Activated CD4-positive, alpha-beta memory T cell treated with anti-CD3 and anti-CD28 coated beads for 36 hours (primary cell): ENCODE measurements around the gene ARHGAP32. TPM values are rescaled to one million over a fixed set of nuclear protein-coding genes. Genes with fewer than 3 reads are reported as not detected.
"Not testable (repeated sequence)": the region's sequence is repeated elsewhere in the genome, so short reads cannot be mapped to it uniquely, and the experiment has no call there.

Experiments used
- CTCF ChIA-PET: fragments of 350-600 bp; sonication (Branson Sonifier 250); formaldehyde crosslinking; loops from one replicate; lab custom pipeline; 2021; ENCODE audit warnings: antibody characterized with exemption, inconsistent platforms; lab: Charles Lee
- POLR2A ChIA-PET: fragments of 350-600 bp; sonication (Branson Sonifier 250); formaldehyde crosslinking; loops from one replicate; lab custom pipeline; 2021; ENCODE audit warnings: antibody characterized with exemption; lab: Charles Lee
- DNase-seq: peaks from one replicate; pipeline ENCODE4 v3.0.0-alpha.2; 2020
- H3K27ac Mint-ChIP-seq: one replicate; pipeline ENCODE4 v1.8.0; 2021; ENCODE audit warnings: mixed read lengths
- H3K27me3 Mint-ChIP-seq: one replicate; pipeline ENCODE4 v1.8.0; 2021; ENCODE audit warnings: mixed read lengths
- H3K36me3 Mint-ChIP-seq: one replicate; pipeline ENCODE4 v1.8.0; 2021; ENCODE audit warnings: mixed read lengths
- H3K4me1 Mint-ChIP-seq: one replicate; pipeline ENCODE4 v1.8.0; 2021; ENCODE audit warnings: low read depth, mixed read lengths
- H3K4me3 Mint-ChIP-seq: one replicate; pipeline ENCODE4 v1.8.0; 2021; ENCODE audit warnings: mild to moderate bottlenecking, mixed read lengths
- H3K9me3 Mint-ChIP-seq: one replicate; pipeline ENCODE4 v1.8.0; 2021; ENCODE audit warnings: mixed read lengths
- intact Hi-C: fragments of 100-400 bp; cut with micrococcal nuclease; formaldehyde crosslinking; loops from one replicate; pipeline ENCODE4 v1.15.1; 2023
- total RNA-seq, 2 experiments: library from RNA; stranded (reverse); gene quantifications; one replicate each; pipeline ENCODE4 v1.2.3, GENCODE V29; 2021

The ARHGAP32 gene
- total RNA-seq, 2 experiments from 2014 or later: 3.7 to 4.3 TPM

DNA sequence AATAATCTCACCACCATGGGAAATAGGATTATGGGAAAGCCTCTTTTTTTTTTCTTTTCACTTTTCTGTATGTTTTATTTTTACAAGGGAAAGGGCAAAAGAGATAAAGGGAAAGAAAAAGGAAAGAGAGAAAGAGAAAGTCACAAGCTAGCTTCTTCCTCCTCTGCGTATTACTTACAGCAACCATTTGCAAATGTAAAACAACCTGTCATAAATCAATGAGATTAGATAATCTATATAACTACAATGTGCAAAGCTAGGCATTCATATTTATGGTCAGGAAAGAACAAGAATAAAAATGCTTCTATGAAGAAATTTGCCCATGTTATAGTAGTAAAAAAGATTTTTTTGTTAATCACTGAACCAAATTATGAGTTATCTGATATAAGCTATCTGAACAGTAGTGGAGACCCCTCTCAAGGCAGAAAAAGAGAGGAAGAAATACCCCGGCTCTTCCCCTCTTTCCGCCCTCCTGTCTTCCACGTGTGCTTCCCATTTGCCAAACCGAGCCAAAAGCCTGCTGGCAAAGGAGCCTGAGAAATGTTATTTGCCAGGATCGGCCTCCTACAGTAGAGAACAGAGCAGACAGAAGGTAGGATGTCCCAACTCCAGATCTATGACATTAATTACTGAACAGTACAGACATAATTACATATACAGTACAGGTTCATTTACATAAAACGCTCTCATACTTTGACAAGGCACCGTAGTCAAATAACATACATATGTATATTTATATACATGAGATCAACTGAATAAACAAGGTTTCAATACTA lies 50.2 kb downstream of the ARHGAP32 start:
- CTCF ChIA-PET: no interaction called here
- intact Hi-C loops: no loop called here
- POLR2A ChIA-PET: no interaction called here
- Mint-ChIP-seq H3K36me3 (no peaks in the 10 kb centered on the region), H3K27ac (no peak overlapping the region), H3K27me3 (no peaks in the 10 kb centered on the region), H3K9me3 (no peaks in the 10 kb centered on the region), H3K4me1 (no peaks in the 10 kb centered on the region), H3K4me3 (no peak overlapping the region)
- no peak for DNase-seq

DNA sequence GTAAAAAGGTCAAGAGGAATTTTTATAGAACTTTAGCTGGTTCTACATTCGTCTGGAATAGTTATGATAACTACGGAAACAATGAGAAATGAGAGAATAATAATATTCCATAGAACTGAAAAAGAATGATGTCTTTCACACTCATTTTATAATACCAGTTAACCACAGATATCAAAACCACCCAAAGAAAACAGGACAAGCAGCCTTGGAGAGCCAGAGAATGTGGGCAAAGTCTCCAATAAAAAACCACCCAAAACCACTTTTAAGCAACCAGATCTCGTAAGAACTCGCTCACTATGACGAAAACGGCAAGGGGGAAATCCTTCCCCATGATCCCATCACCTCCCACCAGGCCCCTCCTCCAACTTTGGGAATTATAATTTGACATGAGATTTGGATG lies 60.8 kb downstream of the ARHGAP32 start:
- Mint-ChIP-seq H3K36me3 (no peaks in the 10 kb centered on the region), H3K4me3 (no peak overlapping the region), H3K4me1 (no peaks in the 10 kb centered on the region), H3K27ac (no peak overlapping the region), H3K27me3 (peaks cover 2% of the 10 kb centered on the region), H3K9me3 (no peaks in the 10 kb centered on the region)
- CTCF ChIA-PET: no interaction called here
- DNase-seq: no peak
- intact Hi-C loops: no loop called here
- POLR2A ChIA-PET: no interaction called here

DNA sequence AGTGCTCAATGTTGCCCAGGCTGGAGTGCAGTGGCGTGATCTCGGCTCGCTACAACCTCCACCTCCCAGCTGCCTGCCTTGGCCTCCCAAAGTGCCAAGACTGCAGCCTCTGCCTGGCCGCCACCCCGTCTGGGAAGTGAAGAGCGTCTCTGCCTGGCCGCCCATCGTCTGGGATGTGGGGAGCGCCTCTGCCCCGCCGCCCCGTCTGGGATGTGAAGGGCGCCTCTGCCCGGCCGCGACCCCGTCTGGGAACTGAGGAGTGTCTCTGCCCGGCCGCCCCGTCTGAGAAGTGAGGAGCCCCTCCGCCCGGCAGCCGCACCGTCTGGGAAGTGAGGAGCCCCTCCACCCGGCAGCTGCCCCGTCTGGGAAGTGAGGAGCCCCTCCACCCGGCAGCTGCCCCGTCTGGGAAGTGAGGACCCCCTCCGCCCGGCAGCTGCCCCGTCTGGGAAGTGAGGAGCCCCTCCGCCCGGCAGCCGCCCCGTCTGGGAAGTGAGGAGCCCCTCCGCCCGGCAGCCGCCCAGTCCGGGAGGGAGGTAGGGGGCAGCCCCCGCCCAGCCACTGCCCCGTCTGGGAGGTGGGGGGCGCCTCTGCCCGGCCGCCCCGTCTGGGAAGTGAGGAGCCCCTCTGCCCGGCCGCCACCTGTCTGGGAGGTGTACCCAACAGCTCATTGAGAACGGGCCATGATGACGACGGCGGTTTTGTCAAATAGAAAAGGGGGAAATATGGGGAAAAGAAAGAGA lies 63.1 kb downstream of the ARHGAP32 start:
- H3K27me3 Mint-ChIP-seq, H3K4me3 Mint-ChIP-seq, CTCF ChIA-PET, DNase-seq, H3K36me3 Mint-ChIP-seq, POLR2A ChIA-PET, H3K9me3 Mint-ChIP-seq, H3K4me1 Mint-ChIP-seq, H3K27ac Mint-ChIP-seq, intact Hi-C loops: not testable (repeated sequence)

DNA sequence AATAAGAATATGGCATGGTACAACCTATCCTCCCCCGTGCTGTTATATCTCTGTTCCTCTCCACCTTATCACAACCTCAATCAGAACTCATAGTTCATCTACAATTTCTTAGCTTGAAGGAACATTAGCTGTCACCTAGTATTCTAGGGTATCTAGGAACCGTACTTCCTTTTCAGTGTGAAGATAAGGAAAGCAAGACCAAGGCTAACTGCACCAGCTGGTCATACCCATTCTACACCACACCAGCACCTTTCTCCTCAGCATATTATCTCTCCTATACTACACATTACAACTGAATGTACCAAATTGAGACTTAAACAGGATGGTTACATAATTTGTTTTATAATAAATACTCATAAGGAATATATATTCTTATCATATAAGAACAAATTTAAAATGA lies 73.1 kb downstream of the ARHGAP32 start:
- CTCF ChIA-PET: interaction anchor here (0.7 to 2.7 kb wide), 5 partner anchors 12 to 631 kb away, joined by 3 to 63 read pairs (median 6); no protein-coding TSS in a partner anchor
- Mint-ChIP-seq H3K4me1 (no peaks in the 10 kb centered on the region), H3K9me3 (no peaks in the 10 kb centered on the region), H3K27me3 (no peaks in the 10 kb centered on the region), H3K4me3 (no peak overlapping the region), H3K36me3 (no peaks in the 10 kb centered on the region), H3K27ac (no peak overlapping the region)
- intact Hi-C loops: no loop called here
- no peak for DNase-seq
- POLR2A ChIA-PET: no interaction called here

DNA sequence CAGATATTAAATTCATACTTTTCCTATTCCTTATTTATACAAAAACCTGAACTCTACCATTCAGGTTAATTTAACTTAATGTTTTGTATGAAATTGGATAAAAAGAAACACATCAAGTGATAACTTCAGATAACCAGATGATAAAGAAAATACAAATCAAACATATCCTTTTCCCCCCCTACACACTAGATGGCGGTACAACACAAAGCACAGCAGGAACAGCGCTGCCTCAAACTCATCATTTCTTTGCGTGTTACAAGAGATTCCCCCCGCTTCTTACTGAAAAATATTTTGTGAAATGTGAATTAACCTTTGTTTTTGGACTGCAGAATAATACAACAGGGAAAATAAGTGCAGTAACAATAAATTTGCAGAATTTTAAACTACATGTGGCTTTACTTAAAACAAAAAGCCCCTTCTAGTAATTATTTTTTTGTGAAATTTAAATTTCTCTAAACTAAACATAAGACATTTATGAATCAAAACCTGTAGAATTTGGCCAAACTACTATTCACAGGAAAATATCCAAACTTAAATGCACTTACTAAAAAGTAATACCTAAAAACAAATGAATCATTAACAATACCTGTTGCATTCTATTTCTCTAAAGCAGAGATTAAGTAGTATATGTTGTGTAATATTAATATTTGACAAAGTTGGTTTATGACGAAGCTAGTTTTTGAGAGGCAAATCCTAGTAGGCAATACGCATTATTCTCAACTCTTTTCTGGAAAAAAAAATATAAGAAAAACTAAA lies 74.4 kb downstream of the ARHGAP32 start:
- Mint-ChIP-seq H3K4me1 (no peaks in the 10 kb centered on the region), H3K27me3 (no peaks in the 10 kb centered on the region), H3K36me3 (no peaks in the 10 kb centered on the region), H3K9me3 (no peaks in the 10 kb centered on the region), H3K4me3 (no peak overlapping the region), H3K27ac (no peak overlapping the region)
- CTCF ChIA-PET: interaction anchor here (0.7 to 2.7 kb wide), 9 partner anchors 11 to 1225 kb away, joined by 3 to 63 read pairs (median 3); no protein-coding TSS in a partner anchor
- peak; percentile 51 for DNase-seq
- intact Hi-C loops: loop anchor here (1.0 to 2.0 kb wide), 5 partner anchors 163 to 634 kb away; no protein-coding TSS in a partner anchor
- POLR2A ChIA-PET: no interaction called here

DNA sequence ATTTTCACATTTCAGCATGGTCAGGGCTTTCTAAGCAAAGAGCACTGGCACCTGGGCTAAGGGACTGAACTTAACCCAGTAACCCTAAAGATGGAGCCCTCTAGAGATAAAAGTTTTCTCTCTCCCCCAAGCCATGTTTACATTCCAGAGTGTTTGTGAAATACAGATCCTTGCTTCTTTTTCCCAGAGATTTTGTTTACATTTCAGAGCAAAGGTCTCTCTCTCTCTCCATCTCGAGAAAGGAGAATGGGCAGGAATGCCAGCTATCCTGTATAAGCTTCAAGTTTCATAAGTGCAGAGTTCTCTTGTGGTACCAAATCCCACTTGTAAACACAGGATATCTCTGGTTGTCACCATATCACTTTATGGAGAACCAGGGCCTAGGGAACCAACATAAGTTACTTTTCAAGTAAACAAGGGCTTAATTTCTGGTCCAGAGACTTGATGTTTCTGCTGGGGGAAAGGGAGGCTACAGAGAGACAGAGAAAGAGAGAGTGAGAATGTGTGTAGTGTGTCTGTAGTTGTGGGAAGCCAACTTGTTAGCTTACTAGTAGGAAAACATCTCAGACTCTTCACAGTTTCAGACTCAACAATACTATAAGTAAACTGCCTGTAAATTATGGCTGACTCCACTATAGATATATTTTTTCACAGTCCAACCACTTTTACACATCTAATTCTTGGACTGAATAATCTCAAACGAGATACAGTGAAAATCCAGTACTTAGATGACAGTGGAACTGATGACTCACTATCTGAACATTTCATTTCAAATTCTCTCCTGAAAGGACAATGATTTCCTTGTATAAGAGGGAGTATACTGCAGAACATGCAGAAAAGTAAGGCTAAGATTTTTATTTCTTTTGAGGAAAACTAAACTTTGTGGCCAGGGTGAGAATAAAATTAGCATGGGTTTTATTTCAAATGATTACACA lies 76.2 kb downstream of the ARHGAP32 start:
- no peak overlapping the region for H3K4me3 Mint-ChIP-seq
- H3K27ac Mint-ChIP-seq: no peak overlapping the region
- no peaks in the 10 kb centered on the region for H3K9me3 Mint-ChIP-seq
- no peaks in the 10 kb centered on the region for H3K4me1 Mint-ChIP-seq
- CTCF ChIA-PET: interaction anchor here (1.3 to 1.5 kb wide), 2 partner anchors 213 to 216 kb away, joined by 3 to 12 read pairs; no protein-coding TSS in a partner anchor
- POLR2A ChIA-PET: no interaction called here
- no peak for DNase-seq
- intact Hi-C loops: loop anchor here (2.0 kb wide), 2 partner anchors 165 to 231 kb away; no protein-coding TSS in a partner anchor
- H3K36me3 Mint-ChIP-seq: no peaks in the 10 kb centered on the region
- no peaks in the 10 kb centered on the region for H3K27me3 Mint-ChIP-seq

DNA sequence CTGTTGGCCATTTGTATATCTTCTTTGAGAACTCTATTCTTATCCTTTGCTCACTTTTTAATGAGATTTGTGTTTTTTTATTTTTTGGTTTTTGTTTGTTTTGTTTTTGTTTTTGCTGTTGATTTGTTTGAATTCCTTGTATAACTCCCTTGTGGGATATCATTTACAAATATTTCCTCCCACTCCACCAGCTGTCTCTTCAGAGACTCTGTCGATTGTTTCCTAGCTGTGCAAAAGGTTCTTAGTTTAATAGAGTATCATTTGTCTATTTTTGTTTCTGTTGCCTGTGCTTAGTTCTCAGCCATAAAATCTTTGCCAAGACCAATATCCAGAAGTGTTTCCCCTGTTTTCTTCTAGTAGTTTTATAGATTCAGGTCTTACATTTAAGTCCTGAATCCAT lies 82.4 kb downstream of the ARHGAP32 start:
- Mint-ChIP-seq H3K27ac (no peak overlapping the region), H3K9me3 (peaks cover 15% of the 10 kb centered on the region), H3K36me3 (no peaks in the 10 kb centered on the region), H3K27me3 (no peaks in the 10 kb centered on the region), H3K4me1 (no peaks in the 10 kb centered on the region), H3K4me3 (no peak overlapping the region)
- no peak for DNase-seq
- intact Hi-C loops: no loop called here
- ChIA-PET CTCF (no interaction called here), POLR2A (no interaction called here)

DNA sequence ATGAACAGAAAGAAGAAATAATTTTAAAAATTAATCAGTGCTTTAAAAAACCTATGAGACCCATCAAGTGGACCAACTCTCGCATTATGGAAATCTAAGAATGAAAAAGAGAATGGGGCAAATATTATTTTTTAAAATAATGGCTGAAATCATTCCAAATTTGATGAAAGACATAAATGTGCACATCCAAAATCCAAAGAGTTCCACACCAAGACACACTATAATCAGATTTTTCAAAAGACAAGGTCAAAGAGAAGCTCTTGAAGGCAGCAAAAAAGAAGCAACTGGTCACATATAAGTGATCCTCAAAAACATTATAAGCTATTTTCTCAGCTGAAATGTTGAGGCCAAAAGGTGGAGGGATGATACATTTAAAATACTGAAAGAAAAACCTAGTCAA lies 85.3 kb downstream of the ARHGAP32 start:
- Mint-ChIP-seq H3K4me1 (no peaks in the 10 kb centered on the region), H3K4me3 (no peak overlapping the region), H3K27ac (no peak overlapping the region), H3K36me3 (peaks cover 4% of the 10 kb centered on the region), H3K9me3 (peaks cover 20% of the 10 kb centered on the region), H3K27me3 (no peaks in the 10 kb centered on the region)
- CTCF ChIA-PET: interaction anchor here (1.8 kb wide), 1 partner anchor 11 kb away, joined by 8 read pairs; no protein-coding TSS in a partner anchor
- DNase-seq: no peak
- POLR2A ChIA-PET: no interaction called here
- intact Hi-C loops: no loop called here

DNA sequence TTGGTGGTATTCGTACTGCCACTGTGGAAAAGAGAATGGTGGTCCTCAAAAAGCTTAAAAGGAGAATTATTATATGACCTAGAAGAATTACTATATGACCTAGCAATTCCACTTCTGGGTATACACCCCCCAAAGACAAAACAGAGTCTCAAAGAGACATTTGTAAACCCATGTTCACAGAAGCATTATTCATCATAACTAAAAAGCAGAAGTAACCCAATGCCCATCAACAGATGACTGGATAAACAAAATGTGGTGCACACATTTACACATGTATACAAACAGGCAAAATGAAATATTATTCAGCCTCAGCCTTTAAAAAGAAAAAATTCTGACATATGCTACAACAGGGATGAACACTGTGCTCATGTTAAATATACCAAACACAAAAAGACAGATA lies 89.4 kb downstream of the ARHGAP32 start:
- POLR2A ChIA-PET: no interaction called here
- H3K27me3 Mint-ChIP-seq: peaks cover 1% of the 10 kb centered on the region
- no peak for DNase-seq
- H3K36me3 Mint-ChIP-seq: peaks cover 6% of the 10 kb centered on the region
- CTCF ChIA-PET: no interaction called here
- intact Hi-C loops: no loop called here
- no peak overlapping the region for H3K27ac Mint-ChIP-seq
- H3K4me1 Mint-ChIP-seq: no peaks in the 10 kb centered on the region
- no peak overlapping the region for H3K4me3 Mint-ChIP-seq
- peaks cover 25% of the 10 kb centered on the region for H3K9me3 Mint-ChIP-seq

DNA sequence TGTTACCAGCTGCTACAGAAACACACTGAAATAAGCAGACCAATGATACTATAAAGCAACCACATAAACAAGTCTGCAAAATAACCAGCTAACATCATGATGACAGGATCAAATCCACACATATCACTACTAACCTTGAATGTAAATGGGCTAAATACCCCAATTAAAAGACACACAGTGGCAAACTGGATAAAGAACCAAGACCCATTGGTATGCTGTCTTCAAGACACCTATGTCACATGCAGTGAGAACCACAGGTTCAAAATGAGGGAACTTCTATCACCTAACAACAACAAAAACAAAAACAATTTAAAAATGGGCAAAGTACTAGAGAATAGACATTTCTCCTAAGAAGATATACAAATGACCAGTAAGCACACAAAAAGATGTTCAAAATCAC lies 89.9 kb downstream of the ARHGAP32 start:
- no peak for DNase-seq
- POLR2A ChIA-PET: no interaction called here
- H3K27ac Mint-ChIP-seq: no peak overlapping the region
- H3K4me1 Mint-ChIP-seq: no peaks in the 10 kb centered on the region
- intact Hi-C loops: no loop called here
- CTCF ChIA-PET: no interaction called here
- peaks cover 1% of the 10 kb centered on the region for H3K27me3 Mint-ChIP-seq
- H3K4me3 Mint-ChIP-seq: no peak overlapping the region
- peaks cover 10% of the 10 kb centered on the region for H3K36me3 Mint-ChIP-seq
- peaks cover 30% of the 10 kb centered on the region for H3K9me3 Mint-ChIP-seq

DNA sequence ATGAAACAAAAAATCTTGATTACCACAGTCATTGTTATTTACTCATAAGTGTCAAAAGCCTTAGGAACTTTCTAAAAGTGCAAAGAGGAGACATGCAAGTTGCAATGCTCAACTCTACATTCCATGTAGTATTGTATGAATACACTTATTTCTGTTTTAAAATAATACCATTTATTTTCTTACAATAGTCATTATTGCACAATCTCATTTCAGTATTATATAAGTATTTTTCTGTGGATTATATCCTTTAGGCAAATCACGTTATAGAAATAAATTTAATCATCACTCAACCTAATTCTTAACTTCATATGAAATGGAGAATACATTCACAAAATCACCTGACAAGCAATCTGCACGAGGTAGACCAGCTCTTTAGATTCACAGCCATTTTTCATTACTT lies 98.8 kb downstream of the ARHGAP32 start:
- H3K9me3 Mint-ChIP-seq: peaks cover 13% of the 10 kb centered on the region
- H3K27ac Mint-ChIP-seq: no peak overlapping the region
- no peak for DNase-seq
- ChIA-PET POLR2A (no interaction called here), CTCF (no interaction called here)
- intact Hi-C loops: no loop called here
- no peaks in the 10 kb centered on the region for H3K27me3 Mint-ChIP-seq
- peaks cover 8% of the 10 kb centered on the region for H3K36me3 Mint-ChIP-seq
- no peaks in the 10 kb centered on the region for H3K4me1 Mint-ChIP-seq
- no peak overlapping the region for H3K4me3 Mint-ChIP-seq
